OCI-LY1 (cell line): ENCODE measurements around the gene VKORC1.

Source experiments
- EZH2 ChIP-seq: fragments of 200-600 bp; sonication (generic), shearing (Covaris generic); IDR thresholded peaks from 2 replicates; pipeline ENCODE4 v1.8.0; 2017; ENCODE audit warnings: borderline replicate concordance, mixed run types, mild to moderate bottlenecking, antibody characterized with exemption, low read length, moderate library complexity, mixed read lengths
- TF ChIP-seq, protein P1 (sequence below): fragments of 200-600 bp; sonication (generic), shearing (Covaris generic); IDR thresholded peaks from 2 replicates; pipeline ENCODE4 v1.5.1; 2017; ENCODE audit warnings: mild to moderate bottlenecking, antibody characterized with exemption, low read length, moderate library complexity, mixed read lengths

DNA sequence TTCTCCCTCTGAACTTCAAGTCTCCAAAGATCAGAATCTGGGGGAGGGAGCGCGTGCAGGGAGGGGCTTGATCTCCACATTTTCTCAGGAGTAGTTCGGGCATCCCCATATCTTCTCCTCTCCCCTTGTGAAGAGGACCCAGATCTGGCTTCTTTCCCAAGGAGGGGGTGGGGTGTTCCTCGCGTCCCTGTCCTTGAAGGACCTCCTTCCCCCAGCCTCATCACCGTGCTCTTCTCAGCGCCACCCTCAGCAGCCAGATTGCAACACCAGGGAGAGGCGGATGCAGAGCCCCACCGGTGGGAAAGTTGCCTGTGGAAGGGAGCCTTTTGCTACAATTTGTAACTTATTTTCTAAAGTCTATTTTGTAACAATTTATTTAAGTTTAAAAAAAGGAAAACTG, 11.5 kb downstream of the VKORC1 start:
- TF ChIP-seq, protein P1, sequence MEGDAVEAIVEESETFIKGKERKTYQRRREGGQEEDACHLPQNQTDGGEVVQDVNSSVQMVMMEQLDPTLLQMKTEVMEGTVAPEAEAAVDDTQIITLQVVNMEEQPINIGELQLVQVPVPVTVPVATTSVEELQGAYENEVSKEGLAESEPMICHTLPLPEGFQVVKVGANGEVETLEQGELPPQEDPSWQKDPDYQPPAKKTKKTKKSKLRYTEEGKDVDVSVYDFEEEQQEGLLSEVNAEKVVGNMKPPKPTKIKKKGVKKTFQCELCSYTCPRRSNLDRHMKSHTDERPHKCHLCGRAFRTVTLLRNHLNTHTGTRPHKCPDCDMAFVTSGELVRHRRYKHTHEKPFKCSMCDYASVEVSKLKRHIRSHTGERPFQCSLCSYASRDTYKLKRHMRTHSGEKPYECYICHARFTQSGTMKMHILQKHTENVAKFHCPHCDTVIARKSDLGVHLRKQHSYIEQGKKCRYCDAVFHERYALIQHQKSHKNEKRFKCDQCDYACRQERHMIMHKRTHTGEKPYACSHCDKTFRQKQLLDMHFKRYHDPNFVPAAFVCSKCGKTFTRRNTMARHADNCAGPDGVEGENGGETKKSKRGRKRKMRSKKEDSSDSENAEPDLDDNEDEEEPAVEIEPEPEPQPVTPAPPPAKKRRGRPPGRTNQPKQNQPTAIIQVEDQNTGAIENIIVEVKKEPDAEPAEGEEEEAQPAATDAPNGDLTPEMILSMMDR, result no peak
- no peak for TF ChIP-seq EZH2
